ENCODE data around the gene CRYBA2.

CRYBA2 gene

GRCh38 chr2:219003267-219003634, 10.0 kb upstream of the CRYBA2 start:
- TF ChIP-seq ZFX (IDR thresholded peaks at IDR 0.05; ENCODE audit: borderline replicate concordance) (no peak), CTCF (IDR thresholded peaks at IDR 0.05) (no peak; the same call in none of the 2 replicates)
- H3K27ac ChIP-seq: peak overlapping the region; percentile 91

GRCh38 chr2:219002395-219003266, 9.4 kb upstream of the CRYBA2 start:
- TF ChIP-seq ZFX (IDR thresholded peaks at IDR 0.05; ENCODE audit: borderline replicate concordance) (no peak), CTCF (IDR thresholded peaks at IDR 0.05) (peak; percentile 91)
- H3K27ac ChIP-seq: peak overlapping the region; percentile 91

- H3K27ac ChIP-seq: peak overlapping the region; percentile 91
- TF ChIP-seq CTCF (IDR thresholded peaks at IDR 0.05): no peak
- TF ChIP-seq ZFX (IDR thresholded peaks at IDR 0.05; ENCODE audit: borderline replicate concordance): no peak
Observed at GRCh38 chr2:219001577-219002394, 8.6 kb upstream of the CRYBA2 start.

- H3K27ac ChIP-seq: peak overlapping the region; percentile 91
- TF ChIP-seq ZFX (IDR thresholded peaks at IDR 0.05; ENCODE audit: borderline replicate concordance) (no peak), CTCF (IDR thresholded peaks at IDR 0.05) (no peak)
Observed at GRCh38 chr2:219001100-219001576, 7.9 kb upstream of the CRYBA2 start.

GRCh38 chr2:219000569-219000960, 7.3 kb upstream of the CRYBA2 start:
- H3K27ac ChIP-seq: peak overlapping the region; percentile 91
- TF ChIP-seq CTCF (IDR thresholded peaks at IDR 0.05): no peak
- TF ChIP-seq ZFX (IDR thresholded peaks at IDR 0.05; ENCODE audit: borderline replicate concordance): no peak

GRCh38 chr2:218999881-219000568, 6.8 kb upstream of the CRYBA2 start:
- H3K27ac ChIP-seq: peak overlapping the region; percentile 91
- TF ChIP-seq ZFX (IDR thresholded peaks at IDR 0.05; ENCODE audit: borderline replicate concordance): no peak
- TF ChIP-seq CTCF (IDR thresholded peaks at IDR 0.05): no peak

All from 22Rv1 (cell line).